ENCODE results near the gene THBS4.

THBS4 gene

DNA sequence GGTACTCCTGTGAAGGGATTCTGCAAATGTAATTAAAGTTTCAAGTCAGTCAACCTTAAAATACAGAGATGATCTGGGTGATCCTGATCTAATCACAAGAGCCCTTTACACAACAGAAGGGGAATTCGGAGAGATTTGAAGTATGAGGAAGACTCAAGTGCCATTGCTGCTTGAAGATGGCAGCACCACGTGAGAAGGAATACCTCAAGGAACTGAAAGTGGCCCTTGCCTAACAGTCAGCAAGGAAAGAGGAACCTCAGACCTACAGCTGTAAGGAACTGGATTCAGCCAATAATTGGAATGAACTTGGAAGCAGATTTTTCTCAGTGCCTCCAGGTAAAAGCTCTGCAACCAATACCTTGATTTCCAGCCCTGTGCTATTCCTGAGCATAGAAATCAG is 87.4 kb downstream of the THBS4 start:
- no peak for DNase-seq

DNA sequence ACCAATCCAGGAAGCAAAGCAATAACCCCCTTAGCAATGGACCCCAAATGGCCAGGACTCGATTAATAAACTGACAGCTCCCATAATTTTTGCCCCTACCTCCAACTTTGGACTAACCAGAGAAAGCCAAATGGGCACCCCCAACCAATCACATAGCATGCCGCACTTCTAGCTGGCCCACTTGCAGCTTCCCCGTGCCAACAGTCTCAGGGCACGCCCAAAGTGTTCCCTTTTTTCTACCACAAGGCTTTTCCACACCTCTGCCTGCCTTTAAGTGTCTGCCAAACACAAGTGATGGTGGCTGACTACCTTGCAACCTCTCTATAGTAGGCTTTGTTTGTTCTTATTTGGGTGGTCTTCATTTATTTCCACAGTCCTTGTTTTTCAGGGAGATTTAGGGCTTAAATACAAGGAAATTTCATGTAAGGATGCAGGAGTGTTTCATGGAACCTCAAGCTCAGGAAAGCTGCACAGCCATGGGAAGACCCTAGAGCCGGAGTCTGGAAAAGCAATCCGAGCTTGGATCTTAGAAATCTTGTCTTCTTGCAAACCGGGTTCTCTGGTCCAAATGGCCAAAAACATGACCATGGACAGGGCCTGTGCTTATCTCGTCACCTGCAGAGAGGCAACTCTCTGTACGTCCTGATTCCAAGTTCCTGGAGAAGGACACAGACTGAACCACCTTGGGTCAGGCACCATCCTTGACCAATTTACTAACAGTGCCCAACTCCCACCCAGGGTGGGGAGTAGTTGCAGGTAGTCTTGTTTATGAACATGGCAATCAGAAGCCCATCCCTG is 89.2 kb downstream of the THBS4 start:
- no peak for DNase-seq

DNA sequence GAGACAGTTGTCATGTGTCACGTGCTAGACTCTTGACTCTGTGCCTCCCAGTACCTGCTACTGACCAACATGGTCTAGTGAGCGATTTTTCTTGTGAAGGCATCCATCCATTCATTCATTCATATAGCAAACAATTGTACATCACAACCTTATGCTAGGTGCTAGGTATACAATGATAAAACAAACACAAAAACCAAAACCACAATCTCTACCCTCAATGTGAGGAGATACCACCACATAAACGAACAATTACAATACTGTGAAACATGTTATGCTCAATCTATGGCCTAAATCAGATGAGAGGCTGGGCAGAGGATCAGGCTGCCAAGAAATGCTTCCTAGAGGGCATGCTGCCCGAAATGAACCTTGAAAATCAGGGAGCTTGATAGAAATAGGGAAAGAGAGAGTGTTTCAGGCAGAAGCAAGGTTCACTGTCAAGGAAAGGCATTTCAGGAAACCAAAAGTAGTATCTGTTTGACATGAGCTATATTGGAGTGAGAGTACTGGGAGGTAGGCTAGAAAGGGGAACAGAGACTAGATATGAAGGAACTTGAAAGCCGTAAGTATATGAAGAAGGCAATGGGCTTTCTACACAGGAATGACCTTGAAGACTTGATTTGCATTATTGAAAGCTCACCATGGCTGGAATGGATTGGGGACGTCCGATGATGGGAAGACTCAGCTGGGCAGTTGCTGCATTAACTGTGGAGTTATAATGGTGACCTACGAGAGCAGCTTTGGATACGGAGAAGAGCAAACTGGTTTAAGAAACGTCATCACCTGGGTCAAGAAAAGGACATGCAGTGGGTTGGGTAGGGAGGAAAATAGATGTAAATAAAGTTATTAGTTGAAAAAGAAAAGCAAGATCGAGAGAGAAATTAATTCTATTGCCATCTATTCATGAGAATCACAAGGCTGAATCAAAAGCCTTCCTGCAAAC is 90.1 kb downstream of the THBS4 start:
- DNase-seq = no peak

DNA sequence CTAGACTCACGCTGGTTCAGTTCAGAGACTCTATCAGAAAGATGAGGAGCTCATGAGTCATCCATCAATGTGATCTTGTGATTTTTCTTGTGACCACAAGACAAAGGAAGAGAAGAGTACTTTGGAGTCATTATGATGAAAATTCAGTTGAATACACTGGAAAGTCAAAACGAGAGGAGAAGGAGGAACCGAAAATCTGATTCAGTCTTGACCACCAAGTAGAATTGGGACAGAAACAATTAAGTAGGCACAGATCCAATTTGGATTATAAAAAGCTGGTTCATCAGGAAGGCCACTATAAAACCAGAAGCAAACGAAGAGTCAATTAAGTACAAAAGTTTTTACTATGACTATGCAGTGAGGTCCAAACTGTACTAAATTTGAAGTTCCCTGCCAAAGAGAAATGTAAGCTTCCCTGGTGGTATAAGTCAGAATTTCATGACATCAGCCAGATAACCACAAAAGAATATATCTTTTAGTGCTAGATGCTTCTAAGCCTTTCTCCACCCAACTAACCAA is 90.9 kb downstream of the THBS4 start:
- no peak for DNase-seq

DNA sequence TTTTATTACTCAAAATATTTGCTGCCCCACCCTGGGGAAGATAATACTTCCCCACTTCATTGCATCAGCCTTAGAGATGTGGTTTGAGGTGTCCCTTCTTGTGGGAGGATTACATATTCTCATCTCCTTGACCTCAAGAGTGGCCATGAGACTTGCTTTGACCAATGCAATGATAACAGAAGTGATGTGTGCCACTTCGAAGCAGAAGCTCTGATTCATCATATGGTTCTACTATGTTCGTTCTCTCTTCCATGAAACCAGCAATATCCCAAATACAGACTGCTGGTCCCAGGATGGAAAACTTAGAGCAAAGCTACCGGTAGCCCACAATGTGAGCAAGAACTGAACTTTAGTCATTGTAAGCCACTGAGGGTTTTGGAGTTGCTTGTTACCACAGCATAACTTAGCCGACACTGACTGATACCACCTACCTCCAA is 92.0 kb downstream of the THBS4 start:
- DNase-seq = no peak

DNA sequence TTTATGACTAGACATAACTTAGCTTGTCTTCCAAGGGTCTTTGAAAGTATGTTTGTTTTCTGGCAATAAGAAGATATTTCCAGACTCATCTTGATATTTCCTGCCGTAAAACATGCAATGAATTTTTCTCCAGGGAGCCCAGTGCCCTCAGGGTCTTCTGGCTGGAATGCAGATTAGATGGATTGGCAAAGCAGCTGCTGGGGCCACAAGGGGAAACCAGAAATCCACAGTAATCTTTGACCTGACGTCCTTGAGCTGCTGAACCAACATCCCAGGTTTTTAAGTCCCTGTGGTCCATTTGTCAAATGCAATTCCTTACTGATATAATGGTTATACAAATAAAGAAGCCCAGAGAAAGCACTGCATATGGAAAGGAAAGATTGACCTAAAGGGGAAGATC is 93.0 kb downstream of the THBS4 start:
- DNase-seq = peak; percentile 65

DNA sequence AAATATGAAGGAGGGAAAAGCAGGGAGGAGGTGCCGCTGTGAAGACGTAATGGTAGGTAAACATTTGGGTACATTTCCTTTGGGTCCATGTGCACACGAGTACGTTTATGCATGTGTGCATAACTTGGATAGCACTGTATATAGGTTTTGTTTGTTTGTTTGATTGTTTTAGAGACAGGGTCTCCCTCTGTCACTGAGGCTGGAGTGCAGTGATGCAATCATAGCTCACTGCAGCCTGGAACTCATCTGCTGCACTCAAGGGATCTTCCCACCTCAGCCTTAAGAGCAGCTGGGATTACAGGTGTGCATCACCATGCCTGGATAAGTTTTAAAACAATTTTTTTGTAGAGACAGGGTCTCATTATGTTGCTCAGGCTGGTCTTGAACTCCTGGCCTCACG is 94.0 kb downstream of the THBS4 start:
- DNase-seq = no peak
